Astrocyte of the cerebellum (primary cell): Measurements from ENCODE around the gene XKR7.

Experiments used
- DNase-seq: peaks from one replicate; pipeline ENCODE4 v3.0.0-alpha.2; 2011; ENCODE audit warnings: low read depth
- H3K4me3 ChIP-seq: 2 replicates; pipeline ENCODE4 v1.5.1; 2011; ENCODE audit warnings: mild to moderate bottlenecking, low read depth, low read length, moderate library complexity
- in situ Hi-C: cut with HindIII; loops from 2 replicates; pipeline ENCODE4 v1.10.0; 2017; ENCODE audit warnings: low sequenced_read_pairs
- TF ChIP-seq, protein P1 (sequence below): IDR thresholded peaks from 2 replicates; pipeline ENCODE4 v1.5.1; 2012; ENCODE audit warnings: low read length, low read depth, moderate library complexity, mild to moderate bottlenecking; ENCODE audit errors: missing control alignments

Gene XKR7

DNA sequence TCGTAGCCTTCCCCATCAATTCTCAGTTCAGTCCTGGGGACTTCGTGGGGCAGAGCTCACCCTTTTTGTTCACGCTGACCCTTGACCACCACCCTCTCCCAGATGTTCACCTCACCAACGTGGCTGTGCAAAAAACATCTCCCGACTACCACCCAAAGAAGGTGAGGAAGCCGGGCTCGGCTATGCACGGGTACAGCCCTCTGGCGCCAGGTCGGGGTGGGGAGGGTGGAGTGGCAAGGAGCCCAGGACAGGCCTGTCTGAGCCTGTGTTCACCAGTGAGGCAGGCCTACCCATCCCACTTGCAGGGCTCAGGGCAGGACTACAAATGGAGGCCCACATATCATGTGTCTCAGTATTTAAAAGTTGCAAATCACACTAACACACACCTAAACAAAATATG, 34.3 kb upstream of the XKR7 start:
- no peak for DNase-seq
- no peak overlapping the region for H3K4me3 ChIP-seq
- TF ChIP-seq, protein P1, sequence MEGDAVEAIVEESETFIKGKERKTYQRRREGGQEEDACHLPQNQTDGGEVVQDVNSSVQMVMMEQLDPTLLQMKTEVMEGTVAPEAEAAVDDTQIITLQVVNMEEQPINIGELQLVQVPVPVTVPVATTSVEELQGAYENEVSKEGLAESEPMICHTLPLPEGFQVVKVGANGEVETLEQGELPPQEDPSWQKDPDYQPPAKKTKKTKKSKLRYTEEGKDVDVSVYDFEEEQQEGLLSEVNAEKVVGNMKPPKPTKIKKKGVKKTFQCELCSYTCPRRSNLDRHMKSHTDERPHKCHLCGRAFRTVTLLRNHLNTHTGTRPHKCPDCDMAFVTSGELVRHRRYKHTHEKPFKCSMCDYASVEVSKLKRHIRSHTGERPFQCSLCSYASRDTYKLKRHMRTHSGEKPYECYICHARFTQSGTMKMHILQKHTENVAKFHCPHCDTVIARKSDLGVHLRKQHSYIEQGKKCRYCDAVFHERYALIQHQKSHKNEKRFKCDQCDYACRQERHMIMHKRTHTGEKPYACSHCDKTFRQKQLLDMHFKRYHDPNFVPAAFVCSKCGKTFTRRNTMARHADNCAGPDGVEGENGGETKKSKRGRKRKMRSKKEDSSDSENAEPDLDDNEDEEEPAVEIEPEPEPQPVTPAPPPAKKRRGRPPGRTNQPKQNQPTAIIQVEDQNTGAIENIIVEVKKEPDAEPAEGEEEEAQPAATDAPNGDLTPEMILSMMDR = no peak
- in situ Hi-C loops = no loop called here

DNA sequence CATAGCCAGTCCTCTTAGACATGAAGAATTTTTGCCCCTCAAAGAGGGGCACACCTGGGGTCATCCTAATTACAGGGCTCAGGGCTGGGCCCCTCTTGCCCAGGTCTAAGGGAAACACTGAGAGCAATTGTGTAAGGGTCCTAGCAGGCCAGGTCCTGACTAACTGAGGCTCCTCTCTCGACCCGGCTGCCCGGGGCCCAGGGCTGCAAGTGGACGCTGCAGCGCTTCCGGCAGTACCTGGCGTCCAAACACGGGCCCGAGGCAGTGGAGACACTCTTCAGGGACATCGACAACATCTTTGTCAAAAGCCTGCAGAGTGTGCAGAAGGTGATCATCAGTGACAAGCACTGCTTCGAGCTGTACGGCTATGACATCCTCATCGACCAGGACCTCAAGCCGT, 33.5 kb upstream of the XKR7 start:
- TF ChIP-seq, protein P1 = no peak
- no peak overlapping the region for H3K4me3 ChIP-seq
- no peak for DNase-seq
- in situ Hi-C loops = no loop called here

DNA sequence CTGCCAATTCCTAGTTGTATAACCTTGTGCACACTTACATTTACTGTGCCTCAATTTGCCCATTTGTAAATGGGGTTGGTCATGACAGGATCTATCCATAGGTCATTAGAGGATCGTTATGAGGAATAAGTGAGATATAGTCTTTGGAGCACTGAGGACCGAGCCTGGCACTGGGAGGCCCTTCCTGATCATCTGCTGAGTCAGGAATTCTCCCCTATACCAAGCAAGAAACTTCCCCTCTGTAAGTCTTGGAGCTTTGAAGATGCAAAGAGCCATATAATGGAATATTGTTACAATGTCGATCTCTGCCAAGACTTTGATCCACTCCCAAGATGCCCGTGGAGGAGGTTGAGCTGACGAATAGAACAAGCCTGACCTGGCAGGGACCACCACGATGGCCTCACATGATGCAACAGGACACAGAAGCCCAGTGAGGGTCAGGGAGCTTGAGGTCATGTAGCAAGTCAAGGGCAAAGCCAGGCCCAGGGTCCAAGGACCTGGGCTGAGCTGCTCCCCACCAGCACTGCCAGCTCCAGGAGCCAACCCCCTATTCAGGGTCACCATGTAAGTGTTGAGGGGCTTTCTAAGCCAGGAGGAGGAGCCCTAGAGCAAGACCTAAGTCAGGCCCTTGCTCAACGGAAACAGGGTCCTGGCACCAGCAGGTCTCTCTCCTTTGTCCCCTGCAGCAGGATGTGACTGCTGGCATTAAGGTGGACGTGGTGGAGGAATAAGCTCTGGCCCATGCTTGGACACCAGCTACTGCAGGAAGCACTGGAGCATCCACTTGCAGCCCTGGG, 32.8 kb upstream of the XKR7 start:
- in situ Hi-C loops = no loop called here
- H3K4me3 ChIP-seq = no peak overlapping the region
- DNase-seq = no peak
- TF ChIP-seq, protein P1 = no peak

DNA sequence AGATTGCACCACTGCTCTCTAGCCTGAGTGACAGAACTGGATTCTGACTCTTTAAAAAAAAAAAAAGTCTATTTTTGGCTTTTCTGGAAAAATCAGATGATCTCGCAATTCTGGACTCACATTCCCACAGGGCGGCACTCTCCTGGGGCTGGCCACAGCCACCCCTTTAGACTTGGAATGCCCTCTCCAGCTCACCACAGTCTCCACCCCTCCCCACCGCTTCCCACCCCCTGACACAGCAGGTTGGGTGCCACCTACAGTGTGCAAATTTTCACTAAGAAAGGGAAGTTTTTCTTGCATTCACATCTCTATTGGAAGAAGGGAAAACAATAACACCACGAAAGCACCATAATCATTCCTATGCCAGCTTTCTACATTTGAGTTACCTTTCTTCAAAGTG, 31.5 kb upstream of the XKR7 start:
- TF ChIP-seq, protein P1 = no peak
- DNase-seq = no peak
- H3K4me3 ChIP-seq = no peak overlapping the region
- in situ Hi-C loops = no loop called here

DNA sequence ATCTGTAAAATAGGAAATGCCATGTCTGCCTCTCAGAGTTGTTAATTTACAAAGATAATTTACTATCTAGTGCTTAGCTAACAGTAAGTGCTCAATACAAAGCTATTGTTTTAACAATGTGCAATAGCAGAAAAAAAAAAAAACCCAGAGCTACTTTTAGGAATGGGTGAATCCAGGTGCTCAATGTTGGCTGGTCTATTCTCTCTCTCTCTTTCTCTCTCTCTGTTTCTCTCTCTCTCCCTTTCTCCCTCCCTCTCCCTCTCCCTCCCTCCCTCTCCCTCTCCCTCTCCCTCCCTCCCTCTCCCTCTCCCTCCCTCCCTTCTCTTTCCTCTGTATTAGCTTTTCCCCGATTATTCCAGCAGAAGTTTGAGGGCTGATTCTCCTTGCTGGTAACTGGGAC, 30.1 kb upstream of the XKR7 start:
- TF ChIP-seq, protein P1 = no peak
- DNase-seq = no peak
- H3K4me3 ChIP-seq = no peak overlapping the region
- in situ Hi-C loops = no loop called here

DNA sequence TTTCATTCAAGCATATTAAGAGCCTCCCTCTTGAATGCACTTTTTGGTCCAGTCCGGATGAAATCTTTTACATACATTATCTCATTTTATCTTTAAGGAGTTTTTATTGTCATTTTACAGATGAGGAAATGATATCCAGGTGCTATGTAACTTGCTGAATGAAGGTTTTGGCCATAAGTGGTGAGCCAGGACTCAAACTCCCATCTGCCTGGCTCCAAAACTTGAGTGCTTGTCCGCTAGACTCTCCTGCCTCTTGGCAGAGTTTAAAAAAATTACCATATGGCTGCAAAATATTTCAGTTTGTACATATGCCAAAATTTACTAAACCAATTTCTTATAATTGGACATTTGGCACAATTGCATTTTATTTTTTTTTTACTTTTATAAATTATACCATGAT, 28.3 kb upstream of the XKR7 start:
- DNase-seq = no peak
- TF ChIP-seq, protein P1 = no peak
- in situ Hi-C loops = loop anchor here (5.0 to 10.0 kb wide), 2 partner anchors 57 to 85 kb away; no protein-coding TSS in a partner anchor
- no peak overlapping the region for H3K4me3 ChIP-seq
